NB4 (cell line): Measurements from ENCODE around the gene CCT7.
"Not testable (repeated sequence)": the region's sequence is repeated elsewhere in the genome, so short reads cannot be mapped to it uniquely, and the experiment has no call there.

ENCODE experiments used
- DNase-seq: peaks from one replicate; pipeline ENCODE4 v3.0.0; 2010; ENCODE audit warnings: low read depth
- H3K4me3 ChIP-seq: one replicate; pipeline ENCODE4 v1.5.1; 2011; ENCODE audit warnings: mild to moderate bottlenecking, low read depth, low read length, moderate library complexity
- MYC ChIP-seq: IDR thresholded peaks from 2 replicates; pipeline ENCODE4 v1.6.1; 2011; ENCODE audit warnings: low read depth, low read length
- POLR2A ChIP-seq: IDR thresholded peaks from 2 replicates; pipeline ENCODE4 v1.6.1; 2011; ENCODE audit warnings: mild to moderate bottlenecking; ENCODE audit not compliant: insufficient read length; ENCODE audit errors: extremely low read depth
- TF ChIP-seq, protein P1 (sequence below): IDR thresholded peaks from 2 replicates; pipeline ENCODE4 v1.6.1; 2011; ENCODE audit warnings: low read depth, low read length
- TF ChIP-seq, protein P2 (sequence below): IDR thresholded peaks from one replicate; pipeline ENCODE4 v1.5.1; 2012; ENCODE audit warnings: low read depth, low read length

Gene CCT7

DNA sequence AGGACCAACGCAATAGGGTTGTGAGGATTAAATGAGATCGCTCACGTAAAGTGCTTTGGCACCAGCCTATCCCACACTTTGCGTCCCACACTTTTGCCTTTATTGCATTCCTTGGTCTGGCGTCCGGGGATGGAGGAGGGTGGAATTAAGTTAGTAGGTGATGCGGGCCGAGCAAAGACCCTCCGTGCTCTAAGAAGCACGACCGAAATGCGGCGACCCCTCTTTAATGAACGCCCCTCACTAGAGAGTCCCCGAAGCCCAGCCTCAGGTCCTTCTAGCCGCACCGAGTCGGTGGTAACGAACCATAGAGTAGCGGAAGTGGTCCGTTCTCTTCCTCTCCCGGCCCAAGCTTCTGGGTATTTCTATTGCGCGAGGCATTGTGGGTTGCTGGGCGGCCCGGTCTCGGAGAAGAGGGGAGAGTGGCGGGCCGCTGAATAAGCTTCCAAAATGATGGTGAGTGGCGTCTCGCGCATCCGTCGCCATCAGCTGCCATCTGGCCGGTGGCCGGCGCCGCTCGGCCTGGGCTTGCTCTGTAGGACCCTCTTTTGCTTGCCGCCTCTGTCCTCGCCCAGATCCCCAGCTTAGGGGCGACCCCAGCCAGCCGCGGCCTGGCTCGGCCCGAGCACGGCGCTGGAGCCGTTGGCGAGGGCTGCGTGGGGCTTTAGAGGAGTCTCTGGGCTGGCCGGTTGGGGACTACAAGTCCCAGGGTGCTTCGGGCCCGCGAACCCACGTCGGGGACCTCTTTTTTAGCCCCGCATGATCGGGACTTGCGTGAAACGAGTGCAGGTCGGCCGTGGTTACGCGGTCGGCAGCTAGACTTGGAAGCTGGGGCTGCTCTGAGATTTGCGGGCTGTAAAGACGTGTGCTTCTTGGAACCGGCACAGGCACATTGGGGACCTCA is at the start of gene CCT7:
Gene CCT7, plus strand, starts transcription at position 377 of the 901 bp plus-strand sequence. Its CDS starts 71 bp downstream, at position 448.
- TF ChIP-seq, protein P1, sequence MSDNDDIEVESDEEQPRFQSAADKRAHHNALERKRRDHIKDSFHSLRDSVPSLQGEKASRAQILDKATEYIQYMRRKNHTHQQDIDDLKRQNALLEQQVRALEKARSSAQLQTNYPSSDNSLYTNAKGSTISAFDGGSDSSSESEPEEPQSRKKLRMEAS: peak; percentile 50
- TF ChIP-seq, protein P2, sequence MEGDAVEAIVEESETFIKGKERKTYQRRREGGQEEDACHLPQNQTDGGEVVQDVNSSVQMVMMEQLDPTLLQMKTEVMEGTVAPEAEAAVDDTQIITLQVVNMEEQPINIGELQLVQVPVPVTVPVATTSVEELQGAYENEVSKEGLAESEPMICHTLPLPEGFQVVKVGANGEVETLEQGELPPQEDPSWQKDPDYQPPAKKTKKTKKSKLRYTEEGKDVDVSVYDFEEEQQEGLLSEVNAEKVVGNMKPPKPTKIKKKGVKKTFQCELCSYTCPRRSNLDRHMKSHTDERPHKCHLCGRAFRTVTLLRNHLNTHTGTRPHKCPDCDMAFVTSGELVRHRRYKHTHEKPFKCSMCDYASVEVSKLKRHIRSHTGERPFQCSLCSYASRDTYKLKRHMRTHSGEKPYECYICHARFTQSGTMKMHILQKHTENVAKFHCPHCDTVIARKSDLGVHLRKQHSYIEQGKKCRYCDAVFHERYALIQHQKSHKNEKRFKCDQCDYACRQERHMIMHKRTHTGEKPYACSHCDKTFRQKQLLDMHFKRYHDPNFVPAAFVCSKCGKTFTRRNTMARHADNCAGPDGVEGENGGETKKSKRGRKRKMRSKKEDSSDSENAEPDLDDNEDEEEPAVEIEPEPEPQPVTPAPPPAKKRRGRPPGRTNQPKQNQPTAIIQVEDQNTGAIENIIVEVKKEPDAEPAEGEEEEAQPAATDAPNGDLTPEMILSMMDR: no peak
- TF ChIP-seq MYC: peak; percentile 88
- peak; percentile 92 for TF ChIP-seq POLR2A
- peak within 1 kb of the TSS; percentile 96 for H3K4me3 ChIP-seq
- peak; percentile 96 for DNase-seq

DNA sequence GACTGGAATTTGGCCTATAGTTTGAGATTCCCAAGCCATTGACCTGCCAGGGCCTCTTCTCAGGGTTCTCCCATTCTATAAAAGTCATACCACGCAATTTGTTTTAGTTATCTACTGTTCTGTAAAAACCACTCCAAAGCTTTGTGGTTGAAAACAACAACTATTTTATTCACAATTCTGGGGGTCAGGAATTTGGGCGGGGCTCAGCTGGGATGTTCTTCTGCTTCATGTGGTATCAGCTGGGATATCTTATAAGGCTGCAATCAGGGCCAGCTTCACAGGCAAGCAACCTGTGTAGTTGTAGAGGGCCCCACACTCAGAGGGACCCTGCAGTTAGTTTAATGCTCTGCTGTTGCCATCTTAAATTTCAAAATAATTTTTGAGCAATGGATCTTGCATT is 48.1 kb upstream of the CCT7 start:
- no peak for DNase-seq
- H3K4me3 ChIP-seq: no peak overlapping the region
- TF ChIP-seq MYC (no peak), POLR2A (no peak)
- TF ChIP-seq, protein P2: no peak
- TF ChIP-seq, protein P1: no peak

DNA sequence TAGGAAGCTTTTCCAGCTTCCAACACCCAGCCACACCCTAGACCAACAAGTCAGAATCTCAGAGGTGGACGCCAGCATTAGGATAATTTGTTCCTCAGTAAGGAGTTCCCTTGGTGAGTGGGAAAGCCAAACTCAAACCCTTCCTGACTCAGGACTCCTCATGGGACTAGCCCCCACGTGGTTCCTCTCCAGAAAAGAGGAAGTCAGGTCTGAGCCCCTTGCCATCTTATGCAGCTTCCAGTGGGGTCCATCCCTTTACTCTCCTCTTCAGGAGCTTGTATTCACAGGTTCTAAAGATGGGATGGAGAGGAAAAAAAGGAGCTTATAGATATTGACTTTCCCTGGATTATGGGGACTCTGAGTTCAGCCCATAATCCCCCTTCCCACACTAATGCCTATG is 46.6 kb upstream of the CCT7 start:
- DNase-seq: peak; percentile 64
- peak; percentile 44; the same call in 1 of the 2 replicates for TF ChIP-seq MYC
- TF ChIP-seq, protein P1: peak; percentile 82
- no peak for TF ChIP-seq POLR2A
- no peak overlapping the region for H3K4me3 ChIP-seq

DNA sequence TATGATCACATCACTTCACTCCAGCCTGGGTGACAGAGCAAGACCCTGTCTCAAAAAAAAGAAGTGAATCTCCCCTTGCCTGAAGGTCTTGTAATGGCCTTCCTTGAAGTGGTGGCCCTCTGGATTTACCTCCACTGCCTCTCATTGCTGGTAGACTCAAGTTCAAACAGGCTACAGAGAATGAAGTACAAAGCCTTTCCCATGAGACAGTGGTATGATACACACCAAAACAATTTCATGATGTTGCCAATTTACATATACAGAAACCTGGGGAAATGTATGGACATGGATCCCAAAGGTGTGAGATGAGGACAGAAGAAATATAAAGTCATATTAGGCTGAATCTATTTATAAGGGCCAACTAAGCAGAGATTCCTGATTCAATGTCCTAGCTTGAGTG is 36.5 kb upstream of the CCT7 start:
- H3K4me3 ChIP-seq: no peak overlapping the region
- TF ChIP-seq, protein P2: no peak
- TF ChIP-seq MYC: no peak
- TF ChIP-seq, protein P1: no peak
- TF ChIP-seq POLR2A: no peak
- no peak for DNase-seq

DNA sequence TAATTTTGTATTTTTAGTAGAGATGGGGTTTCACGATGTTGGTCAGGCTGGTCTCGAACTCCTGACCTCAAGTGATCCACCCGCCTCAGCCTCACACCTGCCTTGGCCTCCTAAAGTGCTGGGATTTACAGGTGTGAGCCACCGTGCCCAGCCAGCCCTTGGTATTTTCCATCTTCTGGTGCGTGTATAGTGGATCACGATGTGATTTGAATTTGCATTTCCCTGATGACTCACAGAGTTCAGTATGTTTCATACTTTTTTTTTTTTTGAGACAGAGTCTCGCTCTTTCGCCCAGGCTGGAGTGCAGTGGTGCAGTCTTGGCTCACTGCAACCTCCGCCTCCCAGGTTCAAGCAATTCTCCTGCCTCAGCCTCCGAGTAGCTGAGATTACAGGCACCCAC is 33.8 kb upstream of the CCT7 start:
- DNase-seq, H3K4me3 ChIP-seq: not testable (repeated sequence)

DNA sequence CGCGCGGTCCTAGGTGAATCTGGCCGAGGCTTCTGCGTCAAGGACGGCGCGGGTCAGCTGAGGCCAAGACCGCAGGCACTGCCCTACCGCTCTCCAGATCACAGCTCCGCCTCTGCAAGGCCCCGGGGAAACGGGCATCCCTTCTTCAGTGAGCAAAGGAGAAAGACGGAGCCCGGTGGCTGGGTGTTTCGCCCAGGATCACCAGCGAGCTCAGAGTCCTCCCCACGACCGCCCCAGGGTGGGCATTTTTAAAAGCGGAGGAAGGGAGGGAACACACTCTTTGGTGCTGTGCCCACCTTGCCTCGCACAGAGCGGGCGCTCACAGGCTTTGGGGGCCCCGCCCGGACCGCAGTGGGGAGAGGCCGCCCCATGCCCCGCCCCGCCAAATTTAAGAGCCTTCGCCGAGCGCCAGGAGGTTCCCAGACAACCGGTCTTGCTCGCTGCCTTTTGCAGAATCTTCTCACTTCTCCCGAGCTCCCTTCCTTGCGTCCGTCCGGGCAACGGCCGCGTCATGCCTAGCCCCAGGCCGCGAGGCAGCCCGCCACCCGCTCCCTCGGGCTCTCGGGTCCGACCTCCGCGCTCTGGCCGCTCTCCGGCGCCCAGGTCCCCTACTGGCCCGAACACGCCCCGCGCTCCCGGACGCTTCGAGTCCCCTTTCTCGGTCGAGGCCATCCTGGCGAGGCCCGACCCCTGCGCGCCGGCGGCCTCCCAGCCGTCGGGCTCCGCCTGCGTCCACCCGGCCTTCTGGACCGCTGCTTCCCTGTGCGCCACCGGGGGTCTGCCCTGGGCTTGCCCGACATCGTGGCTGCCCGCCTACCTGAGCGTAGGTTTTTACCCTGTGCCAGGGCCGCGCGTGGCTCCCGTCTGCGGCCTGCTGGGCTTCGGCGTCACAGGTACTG is 31.7 kb upstream of the CCT7 start, which contains the start of gene NOTO:
Gene NOTO, plus strand, starts transcription at position 419 of the 899 bp plus-strand sequence. Its CDS starts 93 bp downstream, at position 512.
- DNase-seq: no peak
- H3K4me3 ChIP-seq: no peak within 1 kb of the TSS
- TF ChIP-seq POLR2A (no peak), MYC (no peak)
- TF ChIP-seq, protein P2: no peak
- TF ChIP-seq, protein P1: no peak
